Measurements from ENCODE around the gene NFKBIL1.

Gene NFKBIL1

DNA sequence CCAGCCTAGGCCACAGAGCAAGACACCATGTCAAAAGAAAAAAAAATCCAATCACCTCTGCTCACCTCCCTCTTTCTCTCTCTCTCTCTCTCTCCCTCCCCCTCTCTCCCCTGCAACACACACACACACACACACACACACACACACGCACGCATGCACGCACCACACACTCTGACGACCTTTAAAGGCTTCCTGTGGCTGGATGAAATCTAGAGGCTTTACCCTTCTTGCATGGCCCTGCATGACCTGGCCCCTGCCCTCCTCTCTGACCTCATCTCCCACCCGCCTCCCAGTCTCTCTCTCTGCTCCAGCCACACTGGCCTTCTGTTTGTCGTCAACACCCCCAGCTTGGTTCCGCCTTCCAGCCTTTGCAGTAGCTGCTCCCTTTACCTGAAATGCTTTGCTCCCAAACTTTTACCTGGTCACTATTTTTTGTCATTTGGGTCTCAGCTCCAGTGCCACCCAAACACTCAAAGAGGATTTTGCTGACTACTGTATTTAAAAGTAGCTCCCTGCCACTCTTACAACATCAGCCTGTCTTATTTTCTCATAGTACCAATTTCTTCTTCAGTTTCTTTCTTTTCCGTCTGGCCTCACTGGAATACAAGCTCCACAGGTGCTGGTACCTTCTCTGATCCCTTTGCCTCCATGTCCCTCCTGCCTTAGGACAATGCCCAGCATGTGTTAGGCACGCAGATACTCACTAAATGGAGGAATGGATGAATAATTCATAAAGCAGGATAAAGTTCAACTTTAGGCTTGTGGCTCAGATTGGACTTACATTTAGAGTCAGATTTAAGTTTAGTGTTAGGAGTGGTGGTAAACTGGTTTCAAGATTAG lies 20.3 kb downstream of the NFKBIL1 start:
- DNase-seq (ENCODE audit: low spot score) = no peak

DNA sequence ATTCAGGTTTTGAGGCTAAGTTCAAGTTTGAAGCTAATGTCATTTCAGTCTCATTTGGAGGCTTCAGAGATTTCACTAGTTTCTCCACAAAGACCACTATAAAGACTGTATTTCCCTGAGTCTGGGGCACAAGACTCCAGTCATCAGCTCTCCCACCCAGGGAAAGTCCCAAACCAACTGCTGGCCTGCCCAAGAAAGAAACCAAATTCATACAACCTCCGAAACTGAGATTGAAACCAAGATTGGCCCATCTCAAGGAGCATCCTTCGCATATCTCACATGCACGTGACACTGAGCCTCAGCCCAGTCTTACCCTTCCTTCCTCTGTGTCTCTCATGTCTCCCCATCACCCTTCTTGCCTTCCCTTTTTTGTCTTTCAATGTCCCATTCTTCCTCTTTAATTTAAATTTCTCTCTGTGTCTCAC lies 21.1 kb downstream of the NFKBIL1 start:
- DNase-seq (ENCODE audit: low spot score) = no peak

DNA sequence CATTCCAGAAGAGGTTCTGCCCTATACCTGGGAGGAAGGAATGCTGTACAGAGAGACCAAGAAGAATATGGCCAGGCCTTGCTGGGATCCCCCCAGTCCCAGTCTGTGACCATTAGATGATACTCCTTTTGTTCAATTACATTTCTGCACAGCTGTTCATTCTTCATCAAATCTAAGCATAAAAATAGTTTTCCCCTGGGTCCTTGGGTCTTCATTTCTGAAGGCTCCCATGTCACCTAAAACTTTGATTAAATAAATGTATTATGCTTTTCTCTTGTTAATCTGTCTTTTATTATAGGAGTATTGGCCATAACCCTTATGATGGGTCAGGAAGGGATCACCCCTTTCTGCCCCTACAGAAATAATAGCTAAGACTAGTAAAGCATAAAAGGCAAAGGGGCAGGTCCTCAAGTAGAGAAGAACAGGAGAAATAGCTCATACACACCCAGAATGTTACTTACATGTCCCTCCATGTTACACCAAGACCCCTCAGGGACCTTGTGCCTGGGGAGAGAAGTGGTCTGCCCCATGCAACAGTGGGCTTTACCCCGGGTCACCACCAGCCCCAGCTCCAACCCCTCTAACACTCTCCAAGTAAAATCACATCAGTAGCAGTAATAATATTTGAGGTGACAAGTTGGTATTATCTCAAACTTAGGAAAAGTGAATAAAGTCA lies 22.6 kb downstream of the NFKBIL1 start:
- no peak for DNase-seq (ENCODE audit: low spot score)

DNA sequence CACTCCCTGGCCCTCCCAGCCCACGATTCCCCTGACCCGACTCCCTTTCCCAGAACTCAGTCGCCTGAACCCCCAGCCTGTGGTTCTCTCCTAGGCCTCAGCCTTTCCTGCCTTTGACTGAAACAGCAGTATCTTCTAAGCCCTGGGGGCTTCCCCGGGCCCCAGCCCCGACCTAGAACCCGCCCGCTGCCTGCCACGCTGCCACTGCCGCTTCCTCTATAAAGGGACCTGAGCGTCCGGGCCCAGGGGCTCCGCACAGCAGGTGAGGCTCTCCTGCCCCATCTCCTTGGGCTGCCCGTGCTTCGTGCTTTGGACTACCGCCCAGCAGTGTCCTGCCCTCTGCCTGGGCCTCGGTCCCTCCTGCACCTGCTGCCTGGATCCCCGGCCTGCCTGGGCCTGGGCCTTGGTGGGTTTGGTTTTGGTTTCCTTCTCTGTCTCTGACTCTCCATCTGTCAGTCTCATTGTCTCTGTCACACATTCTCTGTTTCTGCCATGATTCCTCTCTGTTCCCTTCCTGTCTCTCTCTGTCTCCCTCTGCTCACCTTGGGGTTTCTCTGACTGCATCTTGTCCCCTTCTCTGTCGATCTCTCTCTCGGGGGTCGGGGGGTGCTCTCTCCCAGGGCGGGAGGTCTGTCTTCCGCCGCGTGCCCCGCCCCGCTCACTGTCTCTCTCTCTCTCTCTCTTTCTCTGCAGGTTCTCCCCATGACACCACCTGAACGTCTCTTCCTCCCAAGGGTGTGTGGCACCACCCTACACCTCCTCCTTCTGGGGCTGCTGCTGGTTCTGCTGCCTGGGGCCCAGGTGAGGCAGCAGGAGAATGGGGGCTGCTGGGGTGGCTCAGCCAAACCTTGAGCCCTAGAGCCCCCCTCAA lies 24.9 kb downstream of the NFKBIL1 start, which contains the start of gene LTA:
Gene LTA, plus strand, starts transcription at position 249 of the 871 bp plus-strand sequence. Its CDS starts 454 bp downstream, at position 703.
- no peak for DNase-seq (ENCODE audit: low spot score)

DNA sequence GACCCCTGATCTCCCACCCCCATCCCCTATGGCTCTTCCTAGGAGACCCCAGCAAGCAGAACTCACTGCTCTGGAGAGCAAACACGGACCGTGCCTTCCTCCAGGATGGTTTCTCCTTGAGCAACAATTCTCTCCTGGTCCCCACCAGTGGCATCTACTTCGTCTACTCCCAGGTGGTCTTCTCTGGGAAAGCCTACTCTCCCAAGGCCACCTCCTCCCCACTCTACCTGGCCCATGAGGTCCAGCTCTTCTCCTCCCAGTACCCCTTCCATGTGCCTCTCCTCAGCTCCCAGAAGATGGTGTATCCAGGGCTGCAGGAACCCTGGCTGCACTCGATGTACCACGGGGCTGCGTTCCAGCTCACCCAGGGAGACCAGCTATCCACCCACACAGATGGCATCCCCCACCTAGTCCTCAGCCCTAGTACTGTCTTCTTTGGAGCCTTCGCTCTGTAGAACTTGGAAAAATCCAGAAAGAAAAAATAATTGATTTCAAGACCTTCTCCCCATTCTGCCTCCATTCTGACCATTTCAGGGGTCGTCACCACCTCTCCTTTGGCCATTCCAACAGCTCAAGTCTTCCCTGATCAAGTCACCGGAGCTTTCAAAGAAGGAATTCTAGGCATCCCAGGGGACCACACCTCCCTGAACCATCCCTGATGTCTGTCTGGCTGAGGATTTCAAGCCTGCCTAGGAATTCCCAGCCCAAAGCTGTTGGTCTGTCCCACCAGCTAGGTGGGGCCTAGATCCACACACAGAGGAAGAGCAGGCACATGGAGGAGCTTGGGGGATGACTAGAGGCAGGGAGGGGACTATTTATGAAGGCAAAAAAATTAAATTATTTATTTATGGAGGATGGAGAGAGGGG lies 26.1 kb downstream of the NFKBIL1 start:
- no peak for DNase-seq (ENCODE audit: low spot score)

DNA sequence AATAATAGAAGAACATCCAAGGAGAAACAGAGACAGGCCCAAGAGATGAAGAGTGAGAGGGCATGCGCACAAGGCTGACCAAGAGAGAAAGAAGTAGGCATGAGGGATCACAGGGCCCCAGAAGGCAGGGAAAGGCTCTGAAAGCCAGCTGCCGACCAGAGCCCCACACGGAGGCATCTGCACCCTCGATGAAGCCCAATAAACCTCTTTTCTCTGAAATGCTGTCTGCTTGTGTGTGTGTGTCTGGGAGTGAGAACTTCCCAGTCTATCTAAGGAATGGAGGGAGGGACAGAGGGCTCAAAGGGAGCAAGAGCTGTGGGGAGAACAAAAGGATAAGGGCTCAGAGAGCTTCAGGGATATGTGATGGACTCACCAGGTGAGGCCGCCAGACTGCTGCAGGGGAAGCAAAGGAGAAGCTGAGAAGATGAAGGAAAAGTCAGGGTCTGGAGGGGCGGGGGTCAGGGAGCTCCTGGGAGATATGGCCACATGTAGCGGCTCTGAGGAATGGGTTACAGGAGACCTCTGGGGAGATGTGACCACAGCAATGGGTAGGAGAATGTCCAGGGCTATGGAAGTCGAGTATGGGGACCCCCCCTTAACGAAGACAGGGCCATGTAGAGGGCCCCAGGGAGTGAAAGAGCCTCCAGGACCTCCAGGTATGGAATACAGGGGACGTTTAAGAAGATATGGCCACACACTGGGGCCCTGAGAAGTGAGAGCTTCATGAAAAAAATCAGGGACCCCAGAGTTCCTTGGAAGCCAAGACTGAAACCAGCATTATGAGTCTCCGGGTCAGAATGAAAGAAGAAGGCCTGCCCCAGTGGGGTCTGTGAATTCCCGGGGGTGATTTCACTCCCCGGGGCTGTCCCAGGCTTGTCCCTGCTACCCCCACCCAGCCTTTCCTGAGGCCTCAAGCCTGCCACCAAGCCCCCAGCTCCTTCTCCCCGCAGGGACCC lies 27.0 kb downstream of the NFKBIL1 start:
- no peak for DNase-seq (ENCODE audit: low spot score)

DNA sequence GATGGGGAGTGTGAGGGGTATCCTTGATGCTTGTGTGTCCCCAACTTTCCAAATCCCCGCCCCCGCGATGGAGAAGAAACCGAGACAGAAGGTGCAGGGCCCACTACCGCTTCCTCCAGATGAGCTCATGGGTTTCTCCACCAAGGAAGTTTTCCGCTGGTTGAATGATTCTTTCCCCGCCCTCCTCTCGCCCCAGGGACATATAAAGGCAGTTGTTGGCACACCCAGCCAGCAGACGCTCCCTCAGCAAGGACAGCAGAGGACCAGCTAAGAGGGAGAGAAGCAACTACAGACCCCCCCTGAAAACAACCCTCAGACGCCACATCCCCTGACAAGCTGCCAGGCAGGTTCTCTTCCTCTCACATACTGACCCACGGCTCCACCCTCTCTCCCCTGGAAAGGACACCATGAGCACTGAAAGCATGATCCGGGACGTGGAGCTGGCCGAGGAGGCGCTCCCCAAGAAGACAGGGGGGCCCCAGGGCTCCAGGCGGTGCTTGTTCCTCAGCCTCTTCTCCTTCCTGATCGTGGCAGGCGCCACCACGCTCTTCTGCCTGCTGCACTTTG lies 28.0 kb downstream of the NFKBIL1 start, which contains the start of gene TNF:
Gene TNF, plus strand, starts transcription at position 231 of the 567 bp plus-strand sequence. Its CDS starts 177 bp downstream, at position 408.
- no peak for DNase-seq (ENCODE audit: low spot score)

DNA sequence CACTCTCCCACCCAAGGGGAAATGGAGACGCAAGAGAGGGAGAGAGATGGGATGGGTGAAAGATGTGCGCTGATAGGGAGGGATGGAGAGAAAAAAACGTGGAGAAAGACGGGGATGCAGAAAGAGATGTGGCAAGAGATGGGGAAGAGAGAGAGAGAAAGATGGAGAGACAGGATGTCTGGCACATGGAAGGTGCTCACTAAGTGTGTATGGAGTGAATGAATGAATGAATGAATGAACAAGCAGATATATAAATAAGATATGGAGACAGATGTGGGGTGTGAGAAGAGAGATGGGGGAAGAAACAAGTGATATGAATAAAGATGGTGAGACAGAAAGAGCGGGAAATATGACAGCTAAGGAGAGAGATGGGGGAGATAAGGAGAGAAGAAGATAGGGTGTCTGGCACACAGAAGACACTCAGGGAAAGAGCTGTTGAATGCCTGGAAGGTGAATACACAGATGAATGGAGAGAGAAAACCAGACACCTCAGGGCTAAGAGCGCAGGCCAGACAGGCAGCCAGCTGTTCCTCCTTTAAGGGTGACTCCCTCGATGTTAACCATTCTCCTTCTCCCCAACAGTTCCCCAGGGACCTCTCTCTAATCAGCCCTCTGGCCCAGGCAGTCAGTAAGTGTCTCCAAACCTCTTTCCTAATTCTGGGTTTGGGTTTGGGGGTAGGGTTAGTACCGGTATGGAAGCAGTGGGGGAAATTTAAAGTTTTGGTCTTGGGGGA lies 28.7 kb downstream of the NFKBIL1 start:
- no peak for DNase-seq (ENCODE audit: low spot score)

DNA sequence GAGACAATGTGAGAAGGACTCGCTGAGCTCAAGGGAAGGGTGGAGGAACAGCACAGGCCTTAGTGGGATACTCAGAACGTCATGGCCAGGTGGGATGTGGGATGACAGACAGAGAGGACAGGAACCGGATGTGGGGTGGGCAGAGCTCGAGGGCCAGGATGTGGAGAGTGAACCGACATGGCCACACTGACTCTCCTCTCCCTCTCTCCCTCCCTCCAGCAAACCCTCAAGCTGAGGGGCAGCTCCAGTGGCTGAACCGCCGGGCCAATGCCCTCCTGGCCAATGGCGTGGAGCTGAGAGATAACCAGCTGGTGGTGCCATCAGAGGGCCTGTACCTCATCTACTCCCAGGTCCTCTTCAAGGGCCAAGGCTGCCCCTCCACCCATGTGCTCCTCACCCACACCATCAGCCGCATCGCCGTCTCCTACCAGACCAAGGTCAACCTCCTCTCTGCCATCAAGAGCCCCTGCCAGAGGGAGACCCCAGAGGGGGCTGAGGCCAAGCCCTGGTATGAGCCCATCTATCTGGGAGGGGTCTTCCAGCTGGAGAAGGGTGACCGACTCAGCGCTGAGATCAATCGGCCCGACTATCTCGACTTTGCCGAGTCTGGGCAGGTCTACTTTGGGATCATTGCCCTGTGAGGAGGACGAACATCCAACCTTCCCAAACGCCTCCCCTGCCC lies 29.6 kb downstream of the NFKBIL1 start:
- no peak for DNase-seq (ENCODE audit: low spot score)

DNA sequence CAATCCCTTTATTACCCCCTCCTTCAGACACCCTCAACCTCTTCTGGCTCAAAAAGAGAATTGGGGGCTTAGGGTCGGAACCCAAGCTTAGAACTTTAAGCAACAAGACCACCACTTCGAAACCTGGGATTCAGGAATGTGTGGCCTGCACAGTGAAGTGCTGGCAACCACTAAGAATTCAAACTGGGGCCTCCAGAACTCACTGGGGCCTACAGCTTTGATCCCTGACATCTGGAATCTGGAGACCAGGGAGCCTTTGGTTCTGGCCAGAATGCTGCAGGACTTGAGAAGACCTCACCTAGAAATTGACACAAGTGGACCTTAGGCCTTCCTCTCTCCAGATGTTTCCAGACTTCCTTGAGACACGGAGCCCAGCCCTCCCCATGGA lies 30.2 kb downstream of the NFKBIL1 start:
- no peak for DNase-seq (ENCODE audit: low spot score)

DNA sequence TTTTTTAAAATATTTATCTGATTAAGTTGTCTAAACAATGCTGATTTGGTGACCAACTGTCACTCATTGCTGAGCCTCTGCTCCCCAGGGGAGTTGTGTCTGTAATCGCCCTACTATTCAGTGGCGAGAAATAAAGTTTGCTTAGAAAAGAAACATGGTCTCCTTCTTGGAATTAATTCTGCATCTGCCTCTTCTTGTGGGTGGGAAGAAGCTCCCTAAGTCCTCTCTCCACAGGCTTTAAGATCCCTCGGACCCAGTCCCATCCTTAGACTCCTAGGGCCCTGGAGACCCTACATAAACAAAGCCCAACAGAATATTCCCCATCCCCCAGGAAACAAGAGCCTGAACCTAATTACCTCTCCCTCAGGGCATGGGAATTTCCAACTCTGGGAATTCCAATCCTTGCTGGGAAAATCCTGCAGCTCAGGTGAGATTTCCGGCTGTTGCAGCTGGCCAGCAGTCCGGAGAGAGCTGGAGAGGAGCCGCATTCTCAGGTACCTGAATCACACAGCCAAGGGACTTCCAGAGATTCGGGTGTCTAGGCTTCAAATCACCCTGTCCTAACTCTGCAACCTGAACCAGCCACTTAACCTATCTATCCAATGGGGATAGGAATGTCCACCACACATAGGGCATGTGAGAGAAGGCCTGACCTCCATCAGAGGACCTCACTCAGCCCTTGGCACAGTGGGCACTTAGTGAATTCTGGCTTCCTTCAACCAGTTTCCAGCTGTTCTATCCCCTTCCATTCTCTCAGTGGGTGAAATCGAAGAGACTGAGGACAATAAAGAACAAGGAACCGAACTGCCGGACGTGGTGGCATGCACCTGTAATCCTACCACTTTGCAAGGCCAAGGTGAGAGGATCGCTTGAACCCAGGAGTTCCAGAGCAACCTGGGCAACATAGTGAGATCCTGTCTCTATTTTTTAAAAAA lies 31.0 kb downstream of the NFKBIL1 start:
- no peak for DNase-seq (ENCODE audit: low spot score)

DNA sequence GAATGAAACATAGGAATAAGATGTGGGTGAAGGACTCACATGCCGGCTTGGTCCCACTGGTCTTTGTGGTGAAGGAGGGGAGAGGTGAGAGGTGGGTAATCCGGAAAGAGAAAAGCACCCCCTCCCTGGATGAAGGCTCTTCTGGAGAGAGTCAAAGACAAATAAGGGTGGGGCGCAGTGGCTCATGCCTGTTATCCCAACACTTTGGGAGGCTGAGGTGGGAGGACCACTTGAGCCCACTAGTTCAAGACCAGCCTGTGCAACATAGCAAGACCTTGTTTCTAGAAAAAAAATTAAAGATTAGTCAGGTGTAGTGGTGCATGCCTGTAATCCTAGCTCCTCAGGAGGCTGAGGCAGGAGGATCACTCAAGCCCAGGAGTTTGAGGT lies 31.7 kb downstream of the NFKBIL1 start:
- no peak for DNase-seq (ENCODE audit: low spot score)

DNA sequence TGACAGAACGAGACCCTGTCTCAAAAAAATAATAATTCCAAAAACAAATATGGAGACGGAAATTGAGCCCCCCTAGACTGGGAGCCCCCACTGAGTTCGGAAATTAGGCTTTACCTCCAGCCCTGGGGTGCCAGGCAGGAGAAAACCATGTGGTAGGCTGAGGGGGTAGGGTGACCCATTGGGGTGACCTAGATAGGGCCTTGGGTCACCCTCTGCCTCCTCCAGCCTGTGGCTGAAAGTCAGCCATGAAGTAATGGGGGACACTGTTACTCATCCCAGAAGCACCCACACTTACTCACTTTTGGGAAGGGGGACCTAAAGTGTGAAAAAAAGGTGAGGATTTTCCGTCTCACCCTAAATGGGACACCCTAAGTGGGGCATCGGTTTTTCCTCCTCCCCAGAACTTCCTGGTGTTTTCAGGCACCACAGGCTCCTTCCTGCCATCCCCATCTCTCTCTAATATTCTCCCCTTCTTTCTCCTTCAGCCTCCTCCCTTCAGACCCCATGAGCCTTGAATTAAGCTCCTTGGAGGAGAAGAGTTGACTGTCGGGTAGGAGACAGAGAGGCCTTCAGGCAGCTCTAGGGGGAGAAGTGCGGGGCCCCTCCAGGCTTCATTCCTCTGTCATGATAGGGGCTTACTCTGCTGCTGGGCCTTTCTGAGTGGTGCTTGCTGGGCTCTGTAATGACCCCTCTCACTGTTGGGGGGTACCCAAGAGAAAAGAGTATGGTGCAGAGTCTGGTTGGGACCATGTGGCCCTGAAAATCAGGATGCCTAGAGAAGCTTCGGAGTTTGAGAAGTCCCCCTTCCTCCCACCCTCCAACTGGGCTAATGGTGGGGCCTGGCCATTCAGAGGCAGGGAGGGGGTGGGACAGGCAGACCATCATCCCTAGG lies 32.4 kb downstream of the NFKBIL1 start:
- DNase-seq (ENCODE audit: low spot score) = no peak

DNA sequence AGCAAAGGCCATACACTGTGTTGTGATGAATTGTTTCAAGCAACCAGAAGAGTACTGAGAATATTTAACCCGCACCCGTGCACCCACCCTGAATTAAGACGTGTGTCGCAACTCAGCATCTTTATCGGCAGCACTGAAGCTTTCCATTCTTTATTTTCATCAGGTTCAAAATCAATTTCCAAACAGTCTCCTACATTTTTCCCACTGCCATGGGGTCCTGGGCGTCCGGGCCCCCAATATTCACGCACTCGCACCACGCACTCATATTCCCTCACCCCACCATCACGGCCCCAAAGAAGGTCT lies 33.0 kb downstream of the NFKBIL1 start:
- DNase-seq (ENCODE audit: low spot score) = no peak

DNA sequence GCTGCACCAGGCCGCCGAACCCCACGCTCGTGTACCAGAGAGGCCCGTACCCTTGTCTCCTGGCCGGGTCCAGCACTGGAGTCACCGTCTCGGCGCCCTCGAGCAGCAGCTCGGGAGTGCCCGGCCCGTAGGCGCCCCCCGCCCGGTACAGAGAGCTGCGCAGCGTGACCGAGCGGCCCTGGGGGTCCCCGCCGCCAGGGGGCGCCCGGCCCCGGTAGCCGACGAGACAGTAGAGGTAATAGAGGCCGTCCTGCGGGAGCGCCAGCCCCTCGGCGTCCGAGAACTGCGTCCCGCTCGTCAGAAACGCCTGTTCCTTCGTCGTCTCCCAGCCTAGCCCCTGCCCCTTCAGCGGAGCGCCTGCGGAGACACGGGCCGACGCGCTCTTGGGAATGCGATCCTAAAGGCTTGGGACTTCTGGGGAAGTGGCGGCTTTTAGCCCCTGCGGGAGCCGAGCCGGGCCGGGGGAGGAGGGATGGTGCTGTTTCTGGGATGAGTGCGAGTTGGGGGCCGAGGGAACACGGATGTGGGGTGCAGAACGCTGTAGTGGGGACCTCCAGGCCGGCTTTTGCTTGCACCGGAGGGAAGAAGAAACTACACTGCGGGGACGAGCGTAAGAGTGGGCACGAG lies 33.5 kb downstream of the NFKBIL1 start:
- peak; percentile 81 for DNase-seq (ENCODE audit: low spot score)

Measured in HuH-7 (cell line).